Gastroesophageal sphincter (tissue), 3 donors: Measurements from ENCODE around the gene SLC66A2.

ENCODE experiments used
- CTCF ChIP-seq, 4 experiments: fragments of 200-600 bp in 2 of 4; fragments of 450-650 bp in 2 of 4; sonication (generic) in 1 of 4; IDR thresholded peaks; one replicate each; pipeline ENCODE4 v1.5.1; 2017 to 2019; ENCODE audit warnings: antibody characterized with exemption in 4 of 4, mild to moderate bottlenecking in 2 of 4, moderate library complexity in 2 of 4
- EP300 ChIP-seq: sonication (generic); formaldehyde crosslinking; IDR thresholded peaks from one replicate; pipeline ENCODE4 v1.6.1; 2017; ENCODE audit warnings: antibody characterized with exemption, mild to moderate bottlenecking
- POLR2A ChIP-seq, 2 donors: fragments of 450-650 bp; IDR thresholded peaks; one replicate each; pipeline ENCODE4 v1.6.1; 2017; ENCODE audit warnings: antibody characterized with exemption in 2 of 2, mild to moderate bottlenecking in 2 of 2, moderate library complexity in 1 of 2

GRCh38 chr18:79983793-79984192 lies 32.3 kb upstream of the SLC66A2 start:
- TF ChIP-seq CTCF (IDR thresholded peaks at IDR 0.05) (no peak), EP300 (no peak), POLR2A (IDR thresholded peaks at IDR 0.05) (no peak)
